GM12878 (cell line): ENCODE results near the gene HSD17B13. TPM values are rescaled to one million over a fixed set of nuclear protein-coding genes. Genes with fewer than 3 reads are reported as not detected.

Experiments used
- ATAC-seq: fragments of 200-7000 bp; cut with Tn5 transposase; 3 replicates; pipeline ENCODE4 v1.9.1; 2020; ENCODE audit warnings: mild to moderate bottlenecking, moderate library complexity
- BruUV-seq: library from RNA; stranded (reverse); fragments of 400-500 nt; replicated peaks from 2 replicates; lab custom pipeline; 2021; lab: Mats Ljungman, UMichigan
- CTCF ChIA-PET: fragments of 300-600 bp; sonication (Branson Sonifier 250); formaldehyde crosslinking; extraction: SDS; loops from one replicate; lab custom pipeline; 2021; ENCODE audit warnings: inconsistent platforms; lab: Yijun Ruan, JAX
- POLR2A ChIA-PET: fragments of 350-600 bp; formaldehyde crosslinking; extraction: SDS; loops from one replicate; lab custom pipeline; 2021; ENCODE audit warnings: inconsistent platforms; lab: Charles Lee
- RAD21 ChIA-PET: fragments of 300-600 bp; sonication (Branson Sonifier 250); formaldehyde crosslinking; loops from one replicate; lab custom pipeline; 2023; ENCODE audit warnings: antibody characterized with exemption; ENCODE audit not compliant: unreplicated experiment; lab: Charles Lee
- SMC1A ChIA-PET: fragments of 300-600 bp; sonication (Branson Sonifier 250); formaldehyde crosslinking; loops from one replicate; lab custom pipeline; 2023; ENCODE audit not compliant: unreplicated experiment, uncharacterized antibody; lab: Charles Lee
- DNase-seq: peaks from one replicate; pipeline ENCODE4 v3.0.0-alpha.2; 2011; ENCODE audit warnings: low read depth, low spot score
- FAIRE-seq: peaks from 3 replicates; lab custom pipeline; 2011; peaks lifted over from hg19 to GRCh38; lab: Jason Lieb, UNC
- H2AFZ ChIP-seq: 2 replicates; pipeline ENCODE4 v1.6.0; 2011; ENCODE audit warnings: low read depth, low read length, control low read depth; ENCODE audit not compliant: control insufficient read depth
- H3K27ac ChIP-seq: 2 replicates; pipeline ENCODE4 v1.5.1; 2011; ENCODE audit warnings: control low read depth; ENCODE audit not compliant: control insufficient read depth, insufficient read depth
- H3K27me3 ChIP-seq, 2 experiments: replicated peaks in 1 of 2; 2 replicates each; pipeline versions ENCODE4 v1.6.0 to v1.6.1; 2011; ENCODE audit warnings: low read length in 1 of 2; ENCODE audit not compliant: control insufficient read depth in 2 of 2, insufficient read depth in 2 of 2
- H3K36me3 ChIP-seq, 2 experiments: 2 replicates each; pipeline ENCODE4 v1.5.1; 2011; ENCODE audit warnings: low read length in 1 of 2; ENCODE audit not compliant: control insufficient read depth in 2 of 2, insufficient read depth in 2 of 2
- H3K4me1 ChIP-seq: 2 replicates; pipeline ENCODE4 v1.6.1; 2011; ENCODE audit warnings: mild to moderate bottlenecking, low read length, moderate library complexity, mixed read lengths; ENCODE audit not compliant: control insufficient read depth, insufficient read depth
- H3K4me2 ChIP-seq: 2 replicates; pipeline ENCODE4 v1.6.0; 2011; ENCODE audit warnings: control low read depth; ENCODE audit not compliant: control insufficient read depth, insufficient read depth
- H3K4me3 ChIP-seq: fragments of 200-600 bp; sonication (generic); 2 replicates; pipeline ENCODE4 v1.5.1; 2016
- H3K79me2 ChIP-seq: 2 replicates; pipeline ENCODE4 v1.6.0; 2011; ENCODE audit warnings: low read length; ENCODE audit not compliant: control insufficient read depth, insufficient read depth
- H3K9ac ChIP-seq: 2 replicates; pipeline ENCODE4 v1.8.0; 2011; ENCODE audit warnings: low read length, control low read depth, mixed read lengths; ENCODE audit not compliant: control insufficient read depth, insufficient read depth
- H3K9me3 ChIP-seq: replicated peaks from 3 replicates; pipeline ENCODE4 v1.5.1; 2011; ENCODE audit warnings: mild to moderate bottlenecking, low read length; ENCODE audit not compliant: control insufficient read depth, insufficient read depth
- H4K20me1 ChIP-seq: 2 replicates; pipeline ENCODE4 v1.6.0; 2011; ENCODE audit not compliant: control insufficient read depth, insufficient read depth
- E4F1 ChIP-seq: fragments of 450-650 bp; IDR thresholded peaks from 2 replicates; pipeline ENCODE4 v1.6.1; 2018; ENCODE audit warnings: borderline replicate concordance, mild to moderate bottlenecking; ENCODE audit not compliant: partially characterized antibody
- EP300 ChIP-seq, 2 experiments: fragments of 150-350 bp in 1 of 2; IDR thresholded peaks; 2 replicates each; pipeline ENCODE4 v1.6.1; 2011 to 2012; ENCODE audit warnings: low read depth in 2 of 2, low read length in 2 of 2, borderline replicate concordance in 1 of 2, improper control_type of control experiment in 1 of 2, inconsistent platforms in 1 of 2; ENCODE audit not compliant: control insufficient read depth in 1 of 2
- HCFC1 ChIP-seq: fragments of 150-350 bp; IDR thresholded peaks from 2 replicates; pipeline ENCODE4 v1.6.1; 2014; ENCODE audit warnings: low read length
- HDAC2 ChIP-seq: fragments of 200-600 bp; sonication (generic); IDR thresholded peaks from 2 replicates; pipeline ENCODE4 v1.6.1; 2017
- JUND ChIP-seq: IDR thresholded peaks from 2 replicates; pipeline ENCODE4 v1.6.1; 2012; ENCODE audit warnings: low read depth, mild to moderate bottlenecking, low read length, improper control_type of control experiment, moderate library complexity
- LARP7 ChIP-seq: fragments of 450-650 bp; IDR thresholded peaks from 2 replicates; pipeline ENCODE4 v1.6.1; 2017; ENCODE audit warnings: mild to moderate bottlenecking
- NFIC ChIP-seq: IDR thresholded peaks from 2 replicates; pipeline ENCODE4 v1.6.1; 2012; ENCODE audit warnings: low read depth, mild to moderate bottlenecking, inconsistent platforms, low read length, moderate library complexity
- NKRF ChIP-seq: fragments of 450-650 bp; conservative IDR thresholded peaks from 2 replicates; pipeline ENCODE4 v1.6.1; 2017; ENCODE audit warnings: mild to moderate bottlenecking, moderate library complexity
- NR2C1 ChIP-seq: fragments of 450-650 bp; IDR thresholded peaks from 2 replicates; pipeline ENCODE4 v1.6.1; 2017; ENCODE audit warnings: antibody characterized with exemption, mild to moderate bottlenecking, moderate library complexity
- NRF1 ChIP-seq: conservative IDR thresholded peaks from 2 replicates; pipeline ENCODE4 v1.6.1; 2011; ENCODE audit warnings: mild to moderate bottlenecking, low read depth, low read length, improper control_type of control experiment
- PAX5 ChIP-seq: IDR thresholded peaks from 2 replicates; pipeline ENCODE4 v1.6.1; 2011; ENCODE audit warnings: low read depth, low read length, borderline replicate concordance
- RFX5 ChIP-seq: IDR thresholded peaks from 2 replicates; pipeline ENCODE4 v1.6.1; 2011; ENCODE audit warnings: low read depth, low read length, improper control_type of control experiment
- SRF ChIP-seq, 2 experiments: IDR thresholded peaks; 2 replicates each; pipeline ENCODE4 v1.6.1; 2011; ENCODE audit warnings: low read depth in 2 of 2, low read length in 2 of 2, mild to moderate bottlenecking in 1 of 2, moderate library complexity in 1 of 2
- TCF7 ChIP-seq: IDR thresholded peaks from 2 replicates; pipeline ENCODE4 v1.6.1; 2014; ENCODE audit warnings: antibody characterized with exemption, borderline replicate concordance
- ZBTB33 ChIP-seq: fragments of 450-650 bp; IDR thresholded peaks from 2 replicates; pipeline ENCODE4 v1.6.1; 2017; ENCODE audit warnings: mild to moderate bottlenecking
- ZNF622 ChIP-seq: fragments of 450-650 bp; IDR thresholded peaks from 2 replicates; pipeline ENCODE4 v1.6.1; 2017; ENCODE audit warnings: mild to moderate bottlenecking, inconsistent platforms
- WGBS: methylation state at CpG from one replicate; pipeline ENCODE4 v1.1.6; 2016; ENCODE audit warnings: low lambda C conversion rate; ENCODE audit not compliant: insufficient replicate concordance, insufficient coverage; ENCODE audit errors: missing lambda C conversion rate; 5-methylcytosine and 5-hydroxymethylcytosine counted together
- in situ Hi-C: fragments of 300-500 bp; cut with MboI; formaldehyde crosslinking; loops from 9 replicates; pipeline ENCODE4 v1.14.3; 2018; ENCODE audit warnings: mixed read lengths
- intact Hi-C: fragments of 100-400 bp; cut with micrococcal nuclease; formaldehyde crosslinking; loops from one replicate; pipeline ENCODE4 v1.14.2; 2022; ENCODE audit not compliant: unreplicated experiment
- polyA plus RNA-seq, 11 experiments: library from polyadenylated mRNA; depleted of rRNA in 4 of 11; unstranded in 6 of 11; stranded (reverse) in 5 of 11; fragments of >200 nt; fragmentation: Nextera tagmentation in 4 of 11; fragmentation: Illumina TruSeq in 1 of 11; extraction: Ambion mirVana in 4 of 11; extraction: Trizol in 1 of 11; gene quantifications; 1 replicate in 1 of 11; 2 replicates in 10 of 11; pipeline versions ENCODE4 v1.2.1 to v1.2.3, GENCODE V29; 2011 to 2016; ENCODE audit warnings: inconsistent platforms in 2 of 11, missing spikeins in 2 of 11, low read depth in 1 of 11
- total RNA-seq, 4 experiments: library from RNA; depleted of rRNA in 3 of 4; stranded (reverse); fragments of >200 nt in 3 of 4; fragmentation: Illumina TruSeq in 1 of 4; extraction: Trizol in 1 of 4; gene quantifications; 2 replicates each; pipeline versions ENCODE4 v1.2.1 to v1.2.3, GENCODE V29; 2013 to 2021

Gene HSD17B13
- total and polyA plus RNA-seq, 10 of the 15 experiments (the other 5 are each of a cell fraction or from before 2014, with no cell fraction given): 0.03 to 0.09 (median 0.04) TPM; not detected in 4

DNA sequence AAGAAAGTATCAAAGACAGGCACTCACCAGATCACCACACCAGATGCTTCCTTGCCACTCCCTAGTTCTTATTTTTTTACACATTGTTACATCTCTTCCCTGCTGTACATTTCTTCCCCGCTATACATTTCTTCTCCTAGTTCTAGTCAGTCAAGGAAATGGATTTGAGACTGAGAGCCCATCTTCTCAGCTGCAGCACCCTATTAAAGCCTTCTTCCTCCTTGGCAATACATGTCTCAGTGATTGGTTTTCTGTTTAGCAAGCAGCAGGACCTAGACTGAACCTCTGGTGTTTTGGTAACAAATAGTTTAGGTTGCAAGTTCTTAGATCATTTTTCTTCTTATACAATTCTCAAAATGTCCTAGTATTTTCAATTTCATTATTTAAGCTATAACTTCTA is 66.9 kb downstream of the HSD17B13 start:
- TF ChIP-seq ZBTB33: no peak
- no peak for TF ChIP-seq ZNF622
- no peak for TF ChIP-seq NRF1
- no peak for TF ChIP-seq LARP7
- no peak for TF ChIP-seq HDAC2
- TF ChIP-seq PAX5: no peak
- no peak for TF ChIP-seq TCF7
- TF ChIP-seq EP300 (IDR thresholded peaks at IDR 0.05; ENCODE audit: borderline replicate concordance in 1 of 2, control insufficient read depth in 1 of 2, low read depth in 2 of 2, low read length in 2 of 2): no peak
- TF ChIP-seq RFX5: no peak
- no peak for TF ChIP-seq NR2C1
- no peak for TF ChIP-seq SRF (IDR thresholded peaks at IDR 0.05; ENCODE audit: low read depth in 2 of 2, low read length in 2 of 2)
- TF ChIP-seq HCFC1: no peak
- no peak for TF ChIP-seq JUND
- TF ChIP-seq NKRF: no peak
- TF ChIP-seq E4F1: no peak
- no peak for TF ChIP-seq NFIC
- TF ChIP-seq, all 136 proteins: peak for 0
- Histone ChIP-seq H3K9ac (no peak overlapping the region), H2AFZ (no peak overlapping the region), H3K27ac (no peak overlapping the region), H4K20me1 (no peaks in the 10 kb centered on the region), H3K79me2 (no peaks in the 10 kb centered on the region), H3K27me3 (no peaks in the 10 kb centered on the region), H3K36me3 (no peaks in the 10 kb centered on the region), H3K4me3 (no peak overlapping the region), H3K9me3 (no peaks in the 10 kb centered on the region; the same call in 1 of the 3 replicates), H3K4me1 (no peaks in the 10 kb centered on the region), H3K4me2 (no peak overlapping the region)
- RAD21 ChIA-PET: no interaction called here
- in situ Hi-C loops (no loop called here), intact Hi-C loops (no loop called here)
- FAIRE-seq: no peak
- WGBS: 36% methylated on average over 1 of the region's 1 CpG
- CTCF ChIA-PET: no interaction called here
- no peak for DNase-seq
- SMC1A ChIA-PET: interaction anchor here (0.7 to 1.2 kb wide), 2 partner anchors 16 to 1873 kb away, joined by 3 to 5 read pairs; no protein-coding TSS in a partner anchor
- no peak for ATAC-seq
- BruUV-seq: no TSS peak
- POLR2A ChIA-PET: no interaction called here
